Measurements from ENCODE around the gene LHFPL2.
"Not testable (repeated sequence)": the region's sequence is repeated elsewhere in the genome, so short reads cannot be mapped to it uniquely, and the experiment has no call there.

Gene LHFPL2

GRCh38 chr5:78624011-78624541 is 24.5 kb downstream of the LHFPL2 start:
- TF ChIP-seq CTCF (conservative IDR thresholded peaks at IDR 0.05), result no peak
- no peak overlapping the region for H3K27ac ChIP-seq

DNA sequence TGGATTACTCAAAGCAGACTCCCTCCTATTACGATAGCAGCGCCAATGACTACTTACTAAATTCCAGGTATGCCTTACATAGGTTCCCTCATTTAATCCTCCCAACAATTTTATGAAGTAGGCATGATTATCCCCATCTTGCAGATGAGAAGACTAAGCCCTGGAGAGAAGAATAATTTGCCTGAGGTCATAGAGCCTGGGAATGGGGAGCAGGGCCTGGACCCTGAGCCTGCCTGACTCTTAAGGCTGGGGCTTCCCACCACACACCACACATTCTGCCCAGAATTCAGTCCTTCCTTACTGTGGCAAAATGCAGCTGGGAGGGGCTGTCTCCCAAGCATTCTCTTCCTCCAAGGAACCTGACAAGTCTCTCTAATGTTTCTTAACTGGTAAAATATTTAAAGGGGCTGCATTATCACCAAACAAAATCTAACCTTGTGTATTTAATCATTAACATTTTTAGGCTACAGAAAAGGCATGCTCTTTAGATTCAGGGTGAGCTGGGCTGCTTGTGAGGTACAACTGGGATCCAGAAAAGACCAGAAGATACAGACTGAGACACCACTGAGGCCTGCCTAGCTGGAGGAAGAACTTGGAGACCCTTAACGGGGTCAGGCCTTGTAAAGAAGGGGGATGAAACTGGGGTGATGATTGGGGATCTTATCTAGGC is 26.1 kb downstream of the LHFPL2 start:
- H3K27ac ChIP-seq, result no peak overlapping the region
- no peak for TF ChIP-seq CTCF (conservative IDR thresholded peaks at IDR 0.05)

GRCh38 chr5:78621291-78621738 is 27.3 kb downstream of the LHFPL2 start:
- no peak overlapping the region for H3K27ac ChIP-seq
- TF ChIP-seq CTCF (conservative IDR thresholded peaks at IDR 0.05), result no peak

- not testable (repeated sequence) for H3K27ac ChIP-seq
These were observed 28.5 kb downstream of the LHFPL2 start for GRCh38 chr5:78620119-78620518.

- no peak overlapping the region for H3K27ac ChIP-seq
- TF ChIP-seq CTCF (conservative IDR thresholded peaks at IDR 0.05), result no peak
These were observed 30.3 kb downstream of the LHFPL2 start for GRCh38 chr5:78618303-78618702.

GRCh38 chr5:78615697-78616096 is 32.9 kb downstream of the LHFPL2 start:
- H3K27ac ChIP-seq, result no peak overlapping the region
- TF ChIP-seq CTCF (conservative IDR thresholded peaks at IDR 0.05), result no peak

GRCh38 chr5:78614816-78615215 is 33.8 kb downstream of the LHFPL2 start:
- no peak for TF ChIP-seq CTCF (conservative IDR thresholded peaks at IDR 0.05)
- H3K27ac ChIP-seq, result no peak overlapping the region

DNA sequence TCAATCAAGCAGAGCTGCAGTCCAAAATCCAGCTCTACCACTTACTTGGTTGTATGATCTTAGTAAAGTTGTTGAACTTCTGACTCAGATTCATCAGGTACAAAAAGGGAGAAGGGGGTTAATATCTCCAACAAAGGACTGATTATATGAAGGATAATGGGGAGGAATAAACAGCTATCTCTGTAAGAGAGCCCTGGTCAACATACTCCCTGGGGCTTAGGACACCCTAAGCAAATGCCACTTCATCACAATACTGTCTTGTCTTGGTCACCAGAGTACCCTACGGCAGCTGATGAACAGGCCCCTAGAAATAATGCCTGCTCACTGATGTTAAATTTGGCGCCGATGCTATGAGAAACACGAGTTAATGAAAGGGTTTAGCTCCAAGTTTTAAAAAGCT is 34.8 kb downstream of the LHFPL2 start:
- no peak for TF ChIP-seq CTCF (conservative IDR thresholded peaks at IDR 0.05)
- no peak overlapping the region for H3K27ac ChIP-seq

Measured in VCaP (cell line).